Activated CD4-positive, alpha-beta T cell treated with anti-CD3 and anti-CD28 coated beads, Interleukin-2, amount 50 U/mL, for 16 hours (primary cell): ENCODE measurements around the gene SPOCK1.

Experiments used
- DNase-seq: peaks from one replicate; pipeline ENCODE4 v3.0.0-alpha.2; 2020

The SPOCK1 gene

DNA sequence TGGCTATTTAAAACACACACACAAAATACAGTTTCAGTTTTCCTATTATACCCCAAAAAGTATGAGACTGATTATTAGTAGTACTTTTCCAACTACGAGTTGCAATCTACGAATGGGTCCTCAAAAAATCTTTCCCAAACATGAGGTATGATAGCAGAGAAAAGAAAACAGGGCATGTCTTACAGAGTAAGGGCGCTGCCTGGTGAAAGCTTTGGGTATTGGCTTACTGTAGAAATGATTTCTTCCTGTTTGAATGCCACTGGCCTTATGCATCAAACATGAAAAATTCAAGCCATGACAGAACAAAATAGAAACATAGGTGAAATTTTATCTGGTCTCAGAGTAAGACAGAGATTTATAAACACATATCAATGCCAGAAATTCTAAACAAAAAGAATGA, 448.0 kb downstream of the SPOCK1 start:
- no peak for DNase-seq

DNA sequence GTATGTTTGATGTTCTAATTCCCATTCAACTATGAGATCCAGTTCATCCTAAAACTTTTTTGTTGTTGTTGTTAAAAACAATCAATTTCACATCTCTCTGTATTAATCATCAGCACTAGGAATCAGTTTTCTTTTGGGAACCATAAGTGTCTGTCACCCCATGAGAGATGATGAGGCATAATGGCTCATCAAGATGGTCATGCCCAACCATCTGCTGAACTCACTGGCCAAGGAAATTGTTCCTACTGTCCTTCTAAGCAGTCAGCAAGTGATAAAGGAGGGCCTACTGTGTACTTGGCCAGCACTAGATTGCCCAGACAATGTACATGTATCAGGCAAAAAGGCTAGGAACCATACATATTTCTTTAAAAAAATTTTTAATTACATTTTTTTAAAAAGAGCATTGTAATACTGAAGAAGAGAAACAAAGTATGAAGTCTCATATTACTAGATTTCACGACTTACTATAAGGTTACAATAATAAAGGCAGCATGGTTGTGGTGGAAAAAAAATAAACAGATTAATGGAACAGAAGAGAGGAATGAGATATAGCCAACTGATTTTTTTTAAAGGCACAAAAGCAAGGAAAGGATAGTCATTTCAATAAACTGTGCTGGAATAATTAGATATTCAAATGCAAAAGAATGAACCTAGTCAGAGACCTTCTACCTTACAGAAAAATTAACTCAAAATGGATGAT, 458.3 kb downstream of the SPOCK1 start:
- DNase-seq: no peak

DNA sequence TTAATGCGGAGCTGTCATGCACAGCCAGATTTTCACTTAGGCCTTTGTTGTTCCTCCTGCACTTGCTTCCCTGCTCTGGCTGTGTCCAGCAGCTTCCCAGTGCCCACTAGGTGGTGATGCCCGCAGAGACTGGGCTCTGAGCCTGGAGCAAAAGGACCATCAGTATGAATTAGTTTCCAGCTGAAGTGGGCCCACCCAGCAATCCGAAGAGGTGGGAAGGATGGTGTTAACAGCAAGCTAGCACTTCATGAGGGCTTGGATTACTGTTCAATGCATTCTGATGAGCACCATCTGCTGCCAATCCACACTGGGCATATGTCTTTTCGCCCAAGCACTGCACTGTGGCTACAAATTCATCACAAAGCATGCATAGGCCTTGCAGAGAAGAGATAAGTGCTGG, 459.1 kb downstream of the SPOCK1 start:
- DNase-seq: no peak

DNA sequence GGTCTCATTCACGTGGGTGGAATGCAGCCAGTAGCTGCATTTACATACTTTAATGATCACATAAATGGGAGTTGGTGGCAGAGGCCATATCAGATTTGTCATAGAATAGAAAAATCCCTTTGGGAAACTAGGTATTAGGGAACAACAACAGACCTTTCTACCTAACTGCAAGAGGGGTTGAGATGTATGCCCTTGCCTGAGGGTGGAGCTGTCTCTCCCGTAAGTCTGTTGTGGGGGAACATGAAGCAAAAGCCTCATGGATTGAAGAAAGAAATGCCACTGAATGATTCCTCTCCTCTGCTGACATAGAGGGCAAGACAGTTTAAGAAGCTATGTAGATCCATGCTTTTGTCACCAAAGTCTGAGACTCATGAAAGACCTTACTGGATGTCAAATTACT, 461.3 kb downstream of the SPOCK1 start:
- DNase-seq: no peak

DNA sequence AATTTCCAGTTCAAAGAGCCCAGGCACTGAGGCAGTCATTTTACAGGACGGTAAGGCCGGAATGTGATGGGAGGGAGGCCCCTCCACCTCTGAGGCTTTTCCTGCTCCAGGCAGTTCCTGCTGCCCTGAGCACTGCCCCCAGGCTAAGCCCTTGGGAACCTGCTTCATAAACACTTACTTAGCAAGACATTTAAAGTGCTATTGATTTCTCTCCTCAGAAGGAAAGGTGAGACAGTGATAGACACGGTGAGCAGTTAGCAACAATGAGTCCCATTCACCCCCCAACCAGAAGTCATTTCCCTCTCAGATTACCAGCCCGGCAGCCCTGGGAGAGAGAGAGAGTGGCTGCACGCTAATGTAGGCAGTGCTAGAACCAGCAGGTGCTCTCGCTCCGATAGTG, 462.5 kb downstream of the SPOCK1 start:
- no peak for DNase-seq

DNA sequence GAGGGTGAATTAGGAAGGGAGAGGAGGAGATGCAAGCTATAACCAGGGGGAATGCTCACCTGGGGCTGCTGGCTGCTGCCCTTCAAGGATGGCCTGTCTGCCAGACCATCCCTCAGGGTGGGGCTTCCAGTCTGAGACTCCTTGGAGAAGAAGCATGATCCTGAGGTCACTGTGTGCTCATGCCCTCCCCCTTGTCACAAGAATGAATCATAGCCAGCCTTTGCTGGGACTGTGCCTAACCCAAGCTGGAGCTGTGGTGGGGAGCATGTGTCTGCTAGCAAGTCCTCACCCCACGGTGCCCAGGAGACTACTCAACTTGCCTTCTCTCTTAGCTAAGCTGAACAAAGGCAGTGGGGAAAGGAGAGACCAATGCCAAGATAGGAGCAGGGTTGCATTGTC, 463.6 kb downstream of the SPOCK1 start:
- no peak for DNase-seq

DNA sequence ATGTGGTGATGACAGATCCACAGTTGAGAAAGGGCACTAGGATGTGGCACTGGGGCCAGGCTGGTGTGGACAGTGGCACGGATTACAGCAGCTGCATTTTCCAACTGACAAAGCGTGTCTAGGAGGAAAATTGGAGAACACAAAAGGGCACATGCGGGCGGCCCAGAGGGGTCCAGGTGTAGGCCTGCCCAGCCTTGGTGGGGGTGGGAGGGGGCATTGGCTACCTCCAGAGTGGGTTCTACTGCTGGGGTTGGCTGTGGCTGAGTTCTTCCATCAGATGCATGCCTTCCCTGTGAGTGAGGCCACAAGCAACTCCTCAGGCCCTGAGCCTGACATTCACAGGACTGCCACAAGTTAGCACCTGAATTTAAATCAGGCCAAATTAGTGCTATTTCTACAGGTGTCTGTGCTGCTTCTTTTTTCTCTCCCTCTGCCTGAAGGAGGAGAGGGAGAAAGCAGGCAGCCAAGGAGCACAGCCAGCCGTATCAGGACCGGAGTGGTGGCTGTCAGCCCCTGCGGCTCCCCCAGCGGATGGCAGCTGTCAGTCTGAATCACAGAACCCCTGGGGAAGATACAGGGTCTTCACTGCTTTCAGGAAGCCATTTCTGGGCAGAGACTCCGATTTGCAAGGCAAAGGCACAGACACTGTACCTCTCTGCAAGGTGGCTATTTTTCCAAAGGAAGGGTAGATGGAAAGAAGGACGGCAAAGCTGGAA, 464.2 kb downstream of the SPOCK1 start:
- no peak for DNase-seq

DNA sequence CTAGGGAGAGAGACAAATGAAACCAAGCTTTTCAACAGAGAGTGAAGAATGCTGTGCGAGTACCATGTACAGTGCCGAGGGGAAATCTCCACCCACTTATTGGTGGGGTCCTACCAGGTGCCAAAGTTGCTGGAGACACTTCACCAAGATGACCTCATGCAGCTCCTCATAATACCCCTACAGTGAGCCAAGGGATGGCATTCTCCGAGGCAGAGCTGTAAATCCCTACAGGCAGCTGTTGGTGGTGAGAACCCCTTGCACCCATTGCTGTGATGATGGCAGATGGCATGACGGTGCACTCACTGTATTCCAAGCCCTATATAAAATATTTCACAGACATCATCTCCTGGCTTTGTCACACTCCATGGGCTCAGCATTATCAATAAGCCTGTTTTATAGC, 464.9 kb downstream of the SPOCK1 start:
- DNase-seq: no peak

DNA sequence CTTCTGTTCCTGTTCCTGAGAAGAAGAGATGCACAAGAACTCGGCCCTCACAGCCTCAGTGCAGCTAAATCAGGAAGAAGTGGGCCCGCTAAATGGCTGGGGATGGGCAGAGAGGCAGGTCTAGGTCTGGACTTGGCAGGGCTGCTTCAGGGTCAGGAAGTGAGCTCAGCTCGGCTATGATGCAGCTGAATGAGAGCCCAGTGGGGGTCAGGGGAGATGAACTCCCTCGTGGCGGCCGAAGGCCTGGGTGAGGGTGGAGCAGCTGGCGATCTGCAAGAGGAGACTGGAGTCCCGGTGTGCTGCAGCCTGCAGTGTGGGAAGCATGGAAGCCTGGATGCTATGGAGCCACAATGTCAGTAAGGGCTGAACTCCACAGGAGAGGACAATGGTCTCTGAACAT, 466.2 kb downstream of the SPOCK1 start:
- DNase-seq: no peak

DNA sequence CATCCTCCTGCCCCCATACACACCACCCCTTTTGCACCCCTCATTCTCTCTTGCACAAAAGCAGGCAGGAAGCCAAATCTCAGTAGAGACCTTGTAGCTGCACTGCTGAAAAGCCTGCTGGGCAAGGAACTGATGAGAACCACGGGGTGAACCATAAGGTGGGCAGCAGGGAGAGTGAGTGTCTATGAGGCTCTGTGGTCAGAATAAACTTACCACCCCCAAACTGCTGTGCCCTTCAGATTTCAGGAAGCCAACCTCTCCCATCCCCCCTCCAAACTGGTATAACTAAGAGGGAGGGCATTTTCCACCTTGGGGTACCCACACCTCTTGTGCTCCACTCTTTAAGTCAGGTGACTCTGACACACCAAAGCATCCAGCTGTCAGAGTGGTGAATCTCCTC, 471.4 kb downstream of the SPOCK1 start:
- DNase-seq: no peak

DNA sequence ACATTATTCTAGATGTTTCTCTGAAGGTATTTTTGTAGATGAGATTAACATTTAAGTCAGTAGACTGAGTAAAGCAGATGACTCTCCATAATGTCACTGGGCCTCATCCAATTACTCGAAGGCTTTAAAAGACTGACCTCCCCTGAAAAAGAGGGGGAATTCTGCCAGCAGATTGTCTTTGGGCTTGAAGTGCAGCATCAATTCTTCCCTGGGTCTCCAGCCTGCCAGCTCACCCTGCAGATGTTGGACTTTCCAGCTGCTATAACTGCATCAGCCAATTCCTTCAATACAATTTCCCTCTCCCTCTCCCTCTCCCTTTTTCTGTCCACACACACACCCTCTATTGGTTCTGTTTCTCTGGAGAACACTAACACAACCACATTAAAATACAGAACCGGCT, 472.8 kb downstream of the SPOCK1 start:
- DNase-seq: no peak

DNA sequence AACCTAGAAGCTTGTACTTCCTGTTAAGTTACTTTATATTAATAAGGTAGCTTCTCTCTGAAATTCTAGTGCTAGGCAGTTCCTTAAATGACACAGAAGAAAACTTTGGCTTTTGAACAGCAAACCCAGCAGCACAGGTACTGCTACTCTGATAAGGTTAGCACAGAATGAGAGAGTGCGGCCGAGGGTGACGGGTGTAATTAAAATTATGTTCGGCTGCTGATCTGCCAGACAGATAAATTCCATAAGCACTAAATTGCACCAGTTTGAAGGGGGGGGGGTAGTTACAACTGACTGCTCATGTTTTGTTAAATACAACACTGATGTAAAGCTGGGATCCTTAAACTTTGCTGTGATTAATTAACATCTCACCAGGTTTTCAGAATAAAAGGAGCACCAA, 475.1 kb downstream of the SPOCK1 start:
- DNase-seq: no peak

DNA sequence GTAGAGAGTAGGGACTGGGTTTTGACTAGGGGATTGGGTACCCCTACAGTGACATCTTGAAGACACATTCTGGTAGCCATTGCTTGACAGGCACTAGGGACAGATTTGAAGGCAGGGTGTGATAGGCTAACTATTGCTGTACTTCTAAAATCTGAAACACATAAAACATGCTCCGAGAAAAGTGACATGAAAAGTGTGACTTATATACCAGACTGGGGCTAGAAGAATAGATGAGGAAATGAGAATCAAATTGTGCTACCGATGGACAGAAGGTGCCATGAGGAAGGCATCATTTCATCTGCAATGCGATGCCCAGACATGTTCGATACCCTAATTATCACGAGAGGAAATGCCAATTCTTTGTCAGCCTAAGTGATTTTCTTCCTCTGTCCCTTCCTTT, 475.8 kb downstream of the SPOCK1 start:
- no peak for DNase-seq

DNA sequence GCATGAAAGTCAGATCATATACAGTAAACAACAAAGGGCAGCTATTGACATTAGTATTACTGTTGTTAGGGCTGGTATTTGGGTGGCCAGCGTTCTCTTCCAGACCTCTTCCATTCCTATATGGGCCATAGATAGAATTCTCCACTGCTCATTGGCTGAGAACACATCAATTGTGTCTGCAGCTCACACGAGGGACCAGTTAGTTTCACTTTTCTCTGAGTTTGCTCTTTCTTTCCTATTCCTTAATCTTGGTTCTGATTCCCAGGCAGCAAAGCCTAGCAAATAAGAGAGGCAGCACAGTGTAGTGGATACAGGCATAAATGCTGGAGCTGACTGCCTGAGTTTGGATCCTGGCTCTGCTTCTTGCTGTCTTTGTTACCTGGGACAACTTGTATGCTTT, 476.4 kb downstream of the SPOCK1 start:
- no peak for DNase-seq

DNA sequence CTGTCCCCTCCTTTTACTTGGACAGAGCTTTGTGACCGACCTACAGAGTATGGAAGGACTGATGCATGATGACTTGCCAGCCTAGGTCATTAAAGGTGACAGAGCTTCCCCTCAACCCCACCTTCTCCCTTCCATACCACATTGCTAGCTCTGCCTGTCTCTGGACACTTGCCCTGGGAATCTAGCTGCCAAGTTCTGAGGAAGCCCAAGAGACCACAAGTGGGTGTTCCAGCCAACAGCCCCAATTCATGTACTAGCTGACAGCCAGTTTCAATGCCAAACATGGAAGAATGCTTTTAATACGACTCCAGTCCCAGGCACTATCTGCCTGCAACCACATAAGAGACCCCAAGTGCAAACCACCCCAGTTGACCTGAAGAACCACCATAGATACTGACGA, 477.1 kb downstream of the SPOCK1 start:
- no peak for DNase-seq

DNA sequence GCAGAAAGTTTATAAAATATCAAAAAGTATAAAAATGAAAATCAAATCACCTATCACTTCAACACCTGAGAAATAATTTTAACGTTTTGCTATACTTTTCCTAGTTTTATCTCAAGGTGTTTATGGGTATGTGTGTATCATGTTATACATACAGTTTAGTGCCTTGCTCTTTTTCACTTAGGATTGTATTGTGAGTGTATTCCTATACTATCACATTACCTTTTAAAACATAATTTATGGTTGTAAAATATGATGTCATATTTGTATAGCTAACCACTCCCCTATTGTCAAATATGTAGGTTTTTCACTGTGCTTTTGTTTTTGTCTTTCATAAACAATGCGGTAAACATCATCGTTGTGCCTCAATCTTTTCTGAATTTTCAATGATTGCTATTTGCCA, 479.9 kb downstream of the SPOCK1 start:
- DNase-seq: no peak

DNA sequence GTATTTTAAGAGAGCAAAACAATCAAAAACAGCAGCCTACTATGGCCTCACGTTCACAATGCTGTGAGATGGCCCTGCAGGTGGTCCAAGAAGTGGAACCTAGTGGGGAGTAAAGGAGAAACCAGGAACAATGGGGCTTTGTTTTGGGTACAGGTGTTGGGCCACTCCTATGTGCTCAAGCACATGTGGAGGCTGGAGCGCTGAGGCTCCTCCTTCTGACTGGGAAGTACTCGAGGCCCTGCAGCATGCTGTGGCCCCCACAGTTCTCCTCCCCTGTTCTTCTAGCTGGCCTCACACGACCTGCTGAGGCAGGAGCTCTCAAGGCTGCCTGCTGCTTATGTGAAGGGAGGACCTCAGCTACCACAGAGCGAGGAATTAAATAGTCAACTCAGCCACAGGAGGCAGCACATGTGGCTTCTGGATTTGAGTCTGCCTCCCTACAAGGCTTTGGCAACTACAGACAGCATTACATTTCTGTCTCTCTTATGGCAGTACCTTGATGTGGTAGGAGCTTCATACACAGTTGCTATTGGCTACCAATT, 482.3 kb downstream of the SPOCK1 start:
- no peak for DNase-seq

DNA sequence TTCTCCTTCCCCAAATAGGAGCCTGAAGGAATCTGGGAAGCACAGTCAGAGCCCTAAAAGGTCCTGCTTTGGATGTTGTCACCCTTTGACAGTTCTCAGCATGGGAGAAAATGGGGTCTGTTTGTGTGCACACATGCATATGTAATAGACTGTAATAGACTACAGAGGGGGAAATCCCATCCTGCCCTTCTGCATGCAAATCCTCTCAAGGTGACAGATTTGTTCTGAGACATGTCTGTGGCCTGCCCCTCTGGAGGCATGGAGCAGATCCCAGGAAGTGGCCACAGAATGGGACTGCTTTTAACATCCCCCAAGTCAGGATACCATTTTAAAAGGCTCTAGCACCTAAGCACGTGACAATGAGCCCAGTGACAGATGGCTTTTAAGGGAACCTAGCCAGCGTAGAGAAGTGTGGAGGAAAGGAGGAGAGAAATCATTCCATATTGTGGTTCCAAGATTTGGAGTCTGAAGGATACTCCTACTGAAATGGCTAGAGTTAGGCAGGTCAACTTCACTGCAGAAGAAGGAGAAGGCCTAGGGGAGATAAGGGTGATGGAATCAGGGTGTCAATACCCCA, 483.5 kb downstream of the SPOCK1 start:
- DNase-seq: no peak

DNA sequence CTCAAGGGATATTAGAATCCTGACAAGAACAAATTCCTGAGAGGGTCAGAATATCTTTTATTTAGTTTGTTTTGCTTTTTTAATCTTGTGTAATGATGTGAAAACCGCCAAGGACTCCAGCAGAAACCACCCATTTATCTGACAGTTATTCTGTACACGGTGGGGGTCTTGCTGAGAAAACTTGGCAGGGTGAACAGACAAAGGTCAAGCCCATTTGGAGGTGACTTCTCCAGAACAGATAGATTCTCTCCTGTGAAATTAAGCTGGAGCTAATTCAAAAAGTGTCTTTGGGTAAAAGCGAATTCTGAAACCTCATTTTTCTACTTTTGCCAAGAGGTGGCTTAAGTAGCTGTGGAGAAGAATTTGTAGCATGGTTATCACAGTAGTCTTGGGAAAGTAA, 484.4 kb downstream of the SPOCK1 start:
- DNase-seq: no peak

DNA sequence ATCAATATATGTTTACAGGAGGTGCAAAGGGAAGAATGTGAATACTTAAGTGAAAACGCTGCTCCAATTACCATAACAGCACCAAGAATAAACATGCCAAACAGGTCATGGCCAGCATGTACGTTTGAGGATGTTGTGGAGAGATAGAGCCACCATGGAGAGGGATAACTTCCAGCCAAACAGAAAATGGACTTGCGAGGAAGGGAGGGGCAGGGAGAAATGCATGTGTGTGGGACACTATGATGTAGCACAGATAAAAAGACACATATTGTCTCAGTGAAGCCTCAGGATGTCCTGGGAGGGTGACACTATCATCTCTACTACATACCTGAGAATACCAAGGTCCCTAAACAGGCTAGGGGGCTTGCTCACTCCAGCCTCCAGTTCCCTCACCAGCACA, 488.9 kb downstream of the SPOCK1 start:
- no peak for DNase-seq

DNA sequence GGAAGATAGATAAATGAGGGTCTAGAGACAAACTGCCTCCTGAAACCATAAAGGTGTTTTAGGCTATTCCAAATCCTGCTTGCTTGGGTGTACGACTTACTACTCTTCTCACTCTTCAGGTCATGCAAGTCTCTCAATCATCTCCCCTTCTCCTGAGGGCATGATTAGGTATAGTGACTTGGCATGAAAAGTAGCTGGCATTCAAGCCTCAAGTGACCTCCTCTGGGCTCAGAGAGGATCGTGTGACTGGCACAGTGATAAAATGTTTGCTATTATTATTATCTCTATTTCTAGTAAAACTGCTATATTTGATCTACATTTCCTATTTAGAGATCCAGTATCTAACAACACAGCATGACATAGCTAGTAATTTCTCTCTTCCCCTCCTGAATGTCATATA, 494.8 kb downstream of the SPOCK1 start:
- no peak for DNase-seq

DNA sequence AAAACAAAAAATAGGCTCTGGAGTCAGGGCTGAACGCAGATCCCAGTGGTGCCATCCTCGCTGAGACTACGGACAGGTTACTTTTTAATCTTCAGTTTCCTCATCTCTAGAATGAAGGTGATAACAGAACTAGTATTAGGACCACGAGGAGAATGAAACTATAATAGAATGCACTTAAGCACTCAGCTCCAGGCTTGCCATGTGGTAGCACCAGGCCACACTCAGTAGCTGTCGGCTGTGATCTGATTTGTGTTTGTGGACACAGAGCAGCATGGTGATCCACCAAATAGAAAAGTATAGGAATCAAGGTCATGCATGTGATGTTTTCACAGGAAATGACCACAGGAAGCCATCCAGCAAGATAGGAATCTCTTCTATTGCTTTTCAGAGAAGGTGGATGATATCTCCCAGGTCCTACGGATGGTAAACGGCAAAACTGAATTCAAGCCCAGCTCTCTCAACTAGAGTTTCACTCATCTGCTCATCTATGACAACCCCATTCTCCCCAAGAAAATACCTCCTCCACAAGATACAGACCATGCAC, 498.0 kb downstream of the SPOCK1 start:
- DNase-seq: no peak

DNA sequence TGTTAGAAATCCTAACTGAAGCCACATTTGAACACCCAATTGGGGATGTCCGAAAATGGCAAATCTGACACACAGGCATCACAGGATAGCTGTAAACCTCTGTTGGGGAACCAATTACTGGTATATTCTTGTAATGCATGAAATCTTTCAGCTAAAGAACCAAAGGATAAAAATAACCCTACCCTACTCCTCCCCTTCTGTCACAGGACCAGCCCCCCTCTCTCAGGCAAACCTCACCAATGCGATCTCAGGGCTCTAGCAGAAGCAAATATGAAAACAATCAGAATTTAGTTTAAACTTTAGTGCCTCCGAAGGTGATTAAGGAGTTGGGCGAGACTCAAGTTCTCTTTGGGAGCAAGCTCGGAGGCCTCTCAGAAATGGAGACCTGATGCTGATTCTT, 499.3 kb downstream of the SPOCK1 start:
- DNase-seq: no peak

DNA sequence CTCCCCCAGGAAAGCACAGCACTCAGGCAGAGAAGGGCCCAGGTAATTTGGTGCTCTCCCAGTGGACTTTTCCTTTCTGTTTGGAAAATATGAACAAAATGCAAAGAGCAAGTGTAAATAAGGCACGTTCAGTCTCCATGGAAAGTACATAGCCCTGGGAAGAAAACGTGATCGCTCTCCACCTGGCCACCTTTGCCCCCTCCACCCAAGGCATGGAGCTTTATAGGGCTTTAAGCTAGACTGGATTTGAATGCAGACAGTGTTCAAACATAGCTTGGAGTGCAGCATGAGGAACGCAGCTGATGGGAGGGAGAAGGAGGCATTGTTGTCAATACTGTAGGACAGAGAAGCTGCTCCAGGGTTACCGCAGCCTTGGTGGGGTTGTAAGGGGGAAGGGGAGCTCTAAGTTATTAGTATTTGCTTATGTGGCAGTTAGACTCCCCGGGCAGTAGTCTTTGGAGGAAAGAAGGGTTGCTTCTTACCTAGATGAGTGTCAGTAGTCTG, 500.2 kb downstream of the SPOCK1 start:
- no peak for DNase-seq
